NCI-H2107 (cell line): Measurements from ENCODE around the gene NTRK3.

Source experiments
- DNase-seq: peaks from one replicate; lab custom pipeline; 2025; lab: John Stamatoyannopoulos, UW

Gene NTRK3

DNA sequence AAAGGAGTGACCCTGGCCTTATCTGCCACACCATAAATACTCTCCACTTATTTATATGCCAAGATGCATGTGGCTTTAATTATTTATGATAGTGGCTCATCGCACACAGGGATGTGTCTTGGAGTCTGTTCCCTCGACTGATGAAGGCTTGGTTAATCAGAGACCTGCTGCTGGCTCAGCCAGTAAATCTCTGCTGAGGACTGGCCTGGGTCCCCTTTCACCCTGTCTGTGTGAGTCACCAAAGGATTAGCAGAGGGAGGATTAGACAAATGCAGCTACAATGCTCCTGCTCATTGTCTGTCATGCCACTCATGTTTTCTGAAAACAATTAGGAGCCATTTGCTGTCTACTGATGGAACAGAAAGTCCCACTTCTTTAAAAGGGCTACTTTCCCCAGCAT, 226.8 kb downstream of the NTRK3 start:
- no peak for DNase-seq

DNA sequence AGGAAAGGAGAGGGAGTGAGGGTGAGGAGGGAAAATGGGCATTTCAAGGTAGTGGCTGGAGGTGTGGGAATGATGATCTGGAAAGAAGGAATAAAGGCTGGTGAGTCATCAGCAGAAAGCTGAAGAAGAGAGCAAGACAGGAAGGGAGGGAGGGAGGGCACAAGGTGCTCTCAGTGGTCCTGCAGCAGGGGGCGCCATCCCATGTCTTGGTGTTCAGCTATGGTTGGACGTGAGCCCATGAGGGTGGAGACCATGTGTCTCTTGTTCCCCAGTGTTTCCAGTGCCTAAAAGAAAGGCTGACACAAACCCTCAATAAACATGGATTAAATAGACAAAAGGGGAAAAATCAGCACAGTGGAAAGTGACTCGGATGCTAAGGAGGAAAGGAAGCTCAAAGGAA, 228.5 kb downstream of the NTRK3 start:
- DNase-seq: no peak

DNA sequence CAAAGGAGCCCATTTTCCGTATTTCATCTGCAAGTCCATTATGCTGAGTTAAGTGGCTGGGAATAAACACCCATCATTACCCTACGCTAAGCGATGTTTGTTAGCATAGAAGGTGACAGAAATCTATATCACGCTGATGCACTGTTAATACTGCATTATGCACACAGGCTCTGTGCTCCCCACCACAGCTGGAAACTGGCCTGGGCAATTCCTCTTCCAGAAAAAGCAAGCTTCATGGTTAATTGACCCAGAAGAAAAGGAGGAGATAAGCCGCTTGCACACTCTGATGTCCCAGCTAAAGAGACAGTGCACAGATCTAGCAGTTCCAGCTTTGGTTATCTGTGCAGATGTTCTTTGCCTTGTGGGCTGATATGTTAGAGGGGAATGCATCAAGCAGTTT, 232.6 kb downstream of the NTRK3 start:
- DNase-seq: no peak

DNA sequence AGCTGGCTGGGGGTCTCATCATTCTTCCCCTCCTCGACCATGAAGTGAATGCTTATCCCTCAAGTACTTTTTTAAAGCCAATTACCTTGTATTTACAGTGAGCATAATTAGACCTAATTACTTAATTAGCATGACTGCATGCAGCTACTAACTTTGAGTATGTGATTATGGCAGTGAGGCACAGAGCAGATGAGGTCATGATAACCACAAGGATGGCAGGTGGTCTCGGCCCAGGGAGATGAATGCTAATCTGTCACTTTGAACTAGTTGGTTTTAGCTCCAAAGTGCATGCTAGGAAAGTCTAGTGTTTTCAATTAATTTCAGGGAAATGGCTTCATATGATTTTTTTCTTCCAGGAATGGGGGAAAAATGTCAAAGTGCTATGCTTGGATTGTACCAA, 233.8 kb downstream of the NTRK3 start:
- DNase-seq: no peak

DNA sequence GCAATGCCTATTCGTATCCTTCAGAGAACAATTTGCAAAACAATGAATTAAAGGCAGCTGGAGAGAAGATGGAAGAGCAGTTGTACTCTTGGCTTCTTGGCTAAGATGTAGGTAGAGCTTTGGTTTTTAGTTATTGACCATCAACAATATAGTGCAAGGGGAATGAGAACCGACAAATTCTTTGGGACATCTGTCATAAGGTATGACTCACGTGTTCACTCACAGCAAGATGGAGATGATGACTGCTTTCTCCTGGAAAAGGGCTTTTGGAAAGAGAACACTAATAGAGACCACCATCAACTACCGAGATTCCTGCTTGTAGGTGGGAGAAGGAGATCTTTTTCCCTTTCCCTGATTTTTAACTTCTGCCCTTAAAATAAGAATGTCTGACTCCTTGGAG, 234.9 kb downstream of the NTRK3 start:
- no peak for DNase-seq

DNA sequence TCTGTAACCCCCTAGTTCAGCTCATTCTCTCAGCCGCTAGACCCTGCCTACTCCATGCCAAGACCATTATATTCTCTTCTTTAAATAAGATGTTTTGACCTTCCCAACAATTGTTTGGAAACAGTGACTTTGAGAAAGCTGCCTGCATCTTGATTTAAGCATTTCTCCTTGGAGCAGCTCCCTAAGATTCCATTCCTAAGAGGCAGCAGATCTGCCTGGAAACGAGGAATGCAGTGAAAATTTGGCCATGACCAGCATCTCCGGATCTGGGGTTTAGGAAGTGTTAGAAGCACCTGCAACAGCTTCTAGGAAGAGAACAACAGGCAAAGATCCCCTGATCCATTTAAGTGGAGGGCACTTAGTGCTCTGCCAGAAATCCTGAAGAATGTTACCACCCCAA, 235.7 kb downstream of the NTRK3 start:
- no peak for DNase-seq

DNA sequence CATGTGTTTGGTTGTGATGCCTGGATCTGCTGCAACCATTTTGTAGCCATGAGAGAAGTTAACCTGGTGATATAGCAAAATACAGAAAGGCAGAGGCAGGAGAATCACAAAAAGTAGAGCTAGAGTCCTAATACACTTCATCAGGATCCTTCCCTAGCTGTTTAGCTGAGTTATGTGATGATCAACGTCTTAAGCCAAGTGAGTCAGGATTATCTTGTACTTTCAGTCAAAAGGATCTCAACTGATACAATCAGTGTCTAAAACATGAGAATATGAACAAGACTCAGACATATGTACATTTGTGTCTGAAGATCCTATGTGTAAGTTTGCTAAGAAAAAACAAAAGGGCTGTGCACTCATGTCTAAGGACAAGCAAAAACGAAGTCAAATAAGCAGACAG, 236.9 kb downstream of the NTRK3 start:
- no peak for DNase-seq

DNA sequence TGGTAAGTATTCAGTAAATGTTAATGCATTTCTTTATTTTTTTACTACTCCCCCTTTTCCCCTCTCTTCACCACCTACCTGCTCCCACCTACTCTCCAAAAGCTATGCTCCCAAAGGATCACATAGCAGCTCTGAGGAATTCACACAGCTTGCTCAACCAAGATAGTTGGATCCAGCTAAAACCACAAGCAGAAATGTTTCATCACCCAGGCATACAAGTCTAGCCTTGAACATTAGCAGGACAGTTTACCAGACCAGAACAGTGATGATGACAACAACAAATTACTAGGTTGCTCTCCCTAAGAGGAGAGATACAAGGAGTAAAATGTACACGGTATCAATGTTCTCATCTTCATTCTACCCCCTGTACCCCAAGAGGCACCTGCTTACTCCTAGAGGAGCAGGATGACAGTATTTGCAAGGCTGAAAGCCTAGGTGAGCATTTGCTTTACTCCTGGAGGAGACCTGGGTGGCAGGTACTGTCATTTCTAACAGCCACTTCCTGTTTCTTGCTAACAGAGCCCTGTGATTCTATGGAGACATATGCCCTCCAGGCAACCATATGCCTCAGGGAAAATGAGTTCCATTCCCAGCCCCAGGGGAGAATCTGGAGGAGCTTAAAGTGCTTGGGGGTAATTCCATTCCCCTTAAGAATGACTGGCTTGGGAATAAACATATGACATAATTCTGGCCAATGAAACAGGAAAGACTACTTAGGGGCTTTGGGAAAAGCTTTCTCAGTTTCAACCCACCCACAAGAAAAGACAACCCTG, 237.5 kb downstream of the NTRK3 start:
- no peak for DNase-seq

DNA sequence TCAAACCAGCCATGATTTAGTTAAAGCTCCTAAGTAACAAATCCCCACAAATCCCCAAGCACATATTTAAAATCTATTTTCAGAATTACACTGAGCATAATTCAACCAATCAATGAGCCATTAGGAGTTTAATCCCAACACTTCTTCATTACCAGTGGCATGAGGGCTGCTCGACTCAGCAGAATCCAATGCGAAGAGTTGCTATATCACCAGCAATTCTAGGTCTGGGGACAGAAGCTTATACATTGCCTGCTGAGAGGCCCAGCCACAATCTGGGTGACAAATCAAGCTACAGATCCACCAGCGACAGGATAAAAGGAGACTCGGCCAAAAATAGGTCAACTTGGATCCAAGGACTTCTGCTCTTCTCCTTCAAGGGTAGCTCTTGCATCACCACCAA, 238.8 kb downstream of the NTRK3 start:
- no peak for DNase-seq

DNA sequence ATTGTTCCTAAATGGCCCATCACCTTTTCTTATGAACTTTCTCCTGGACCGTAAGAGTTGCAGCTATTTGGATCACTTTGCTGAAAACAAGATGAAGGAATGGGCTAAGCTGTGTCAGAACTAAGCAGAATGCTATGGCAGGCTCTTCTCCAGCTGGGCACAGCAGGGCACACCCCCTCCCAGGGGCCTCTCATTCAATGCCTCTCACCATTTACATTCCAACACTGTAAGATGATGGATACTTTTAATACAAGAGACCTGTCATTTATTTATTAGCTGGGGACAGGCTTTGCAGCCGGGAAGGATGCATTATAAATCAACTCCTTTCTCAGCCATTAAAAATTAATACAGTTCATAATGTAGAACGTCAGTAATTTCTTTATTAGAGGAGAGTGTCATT, 240.1 kb downstream of the NTRK3 start:
- no peak for DNase-seq

DNA sequence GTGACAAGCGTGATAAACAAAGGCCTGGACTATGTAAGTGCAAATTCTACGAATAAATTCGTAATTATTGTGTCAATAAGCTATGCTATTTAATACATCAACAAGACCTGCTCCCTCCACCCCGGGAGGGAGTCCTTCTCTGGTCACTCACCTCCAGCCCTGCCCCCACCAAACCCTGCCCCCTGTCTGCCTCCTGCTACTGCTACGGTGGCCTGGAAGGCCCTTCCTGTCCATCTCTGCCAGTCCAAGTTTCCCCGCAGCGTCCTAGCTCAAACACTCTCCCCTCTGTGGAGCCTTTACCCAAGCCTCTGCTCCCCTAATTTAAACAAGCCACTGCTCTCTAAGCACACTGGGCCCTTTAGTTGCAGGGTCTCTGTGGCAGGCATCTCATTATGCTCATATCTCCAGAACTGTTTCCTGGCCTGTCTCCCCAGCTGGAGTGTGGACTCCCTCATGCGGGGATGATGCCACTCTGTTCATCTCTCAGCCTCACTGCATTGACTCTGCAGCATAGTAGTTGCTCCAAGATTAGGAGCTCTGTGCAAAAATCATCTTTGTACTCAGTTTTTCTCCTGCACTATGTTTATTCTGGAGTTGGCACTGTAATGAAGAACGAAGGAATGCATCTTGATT, 241.2 kb downstream of the NTRK3 start:
- DNase-seq: no peak

DNA sequence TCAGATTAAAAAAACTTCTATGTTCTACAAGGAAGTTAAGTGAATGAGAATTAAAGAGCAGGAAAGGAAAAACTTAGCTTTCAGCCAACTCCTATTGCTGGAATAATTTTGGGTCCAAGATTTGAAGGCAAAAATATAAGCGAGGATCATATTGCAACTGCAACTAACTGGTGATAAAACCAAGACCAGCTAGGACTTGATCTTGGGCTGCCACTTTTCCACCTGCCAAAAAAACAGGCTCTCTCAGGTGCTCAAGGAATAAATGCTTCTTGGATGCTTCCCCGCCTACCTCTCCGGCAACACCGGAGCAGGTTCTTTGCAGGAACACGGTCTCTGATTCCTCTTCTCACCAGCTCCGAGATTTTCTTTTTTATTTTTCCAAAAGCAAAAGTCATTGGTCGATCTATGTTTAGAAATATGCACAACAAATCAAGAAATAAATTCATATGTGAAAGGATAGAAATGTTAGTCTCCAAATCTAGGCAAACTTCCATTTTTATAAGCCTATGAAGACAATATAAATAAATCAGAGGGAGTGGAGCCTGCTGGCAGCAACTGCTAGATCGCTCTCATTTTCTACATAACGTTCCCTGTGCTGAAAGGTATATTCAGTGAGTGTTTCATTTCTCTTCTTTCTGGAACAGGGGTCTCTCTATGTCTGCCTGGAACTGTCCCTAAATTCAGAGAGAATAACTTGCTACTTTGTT, 241.9 kb downstream of the NTRK3 start:
- no peak for DNase-seq

DNA sequence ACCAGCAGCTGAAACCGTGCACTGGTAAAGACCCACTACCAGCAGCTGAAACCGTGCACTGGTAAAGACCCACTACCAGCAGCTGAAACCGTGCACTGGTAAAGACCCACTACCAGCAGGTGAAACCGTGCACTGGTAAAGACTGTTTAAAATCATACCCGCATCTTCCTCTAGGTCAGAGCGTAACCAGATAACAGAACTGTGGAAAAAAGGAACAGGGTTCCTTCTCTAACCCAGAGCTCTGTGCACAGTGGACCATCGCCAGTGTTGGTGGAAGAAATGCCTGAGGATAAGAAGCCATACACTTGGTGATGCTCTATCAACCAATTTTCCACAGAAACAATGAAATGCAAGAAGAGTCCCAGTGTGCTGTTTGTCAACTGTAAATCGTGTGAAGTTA, 243.4 kb downstream of the NTRK3 start:
- DNase-seq: no peak

DNA sequence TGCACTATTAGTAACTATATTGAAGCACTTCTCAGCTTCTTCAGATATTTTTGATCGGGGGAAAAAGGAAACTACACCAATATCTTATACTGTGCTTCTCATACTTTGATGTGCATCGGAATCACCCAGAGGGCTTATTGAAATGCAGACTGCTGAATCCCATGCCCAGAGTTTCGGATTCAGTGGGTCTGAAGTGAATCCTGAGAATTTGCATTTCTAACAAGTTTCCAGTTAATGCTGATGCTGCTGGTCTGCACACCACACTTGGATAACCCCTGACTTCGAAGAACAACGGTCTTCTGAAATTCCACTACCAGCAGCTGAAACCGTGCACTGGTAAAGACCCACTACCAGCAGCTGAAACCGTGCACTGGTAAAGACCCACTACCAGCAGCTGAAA, 243.9 kb downstream of the NTRK3 start:
- DNase-seq: no peak

DNA sequence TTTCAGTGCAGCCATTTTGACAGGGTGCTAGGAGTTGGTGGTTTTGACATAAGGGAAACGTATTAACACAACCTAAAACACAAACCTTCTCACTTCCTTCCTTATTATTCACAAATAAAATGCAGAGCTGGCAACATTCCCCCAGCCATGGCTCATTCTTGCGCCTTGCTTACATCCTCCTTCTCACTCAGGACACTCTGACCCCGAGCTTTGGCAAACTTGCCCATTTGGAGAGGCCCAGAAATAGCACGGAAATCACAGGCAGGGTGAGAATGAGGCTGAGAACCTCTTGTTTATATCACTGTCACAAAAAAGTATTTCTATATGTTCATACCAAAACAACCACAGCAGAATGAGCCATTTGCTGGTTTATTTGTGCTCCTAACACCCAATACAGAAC, 244.3 kb downstream of the NTRK3 start:
- DNase-seq: no peak

DNA sequence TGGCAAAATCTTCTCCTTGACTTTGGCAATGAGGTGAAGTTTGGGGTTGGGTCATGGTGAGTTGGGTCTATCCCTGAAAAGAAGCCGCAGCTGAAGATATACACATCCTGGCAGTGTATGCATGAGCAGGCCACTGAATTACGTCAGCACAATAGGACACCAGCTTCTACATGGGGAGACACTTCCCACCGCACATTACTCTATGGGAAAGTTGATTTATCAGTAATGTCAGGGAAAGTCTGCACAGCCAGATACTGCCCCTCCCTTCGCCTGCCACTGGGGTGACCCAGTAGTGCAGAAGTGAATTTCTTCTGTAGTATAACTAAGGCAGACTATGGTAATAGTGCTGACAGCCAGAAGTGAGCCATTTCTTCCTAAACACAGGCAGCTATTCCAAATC, 245.0 kb downstream of the NTRK3 start:
- no peak for DNase-seq

DNA sequence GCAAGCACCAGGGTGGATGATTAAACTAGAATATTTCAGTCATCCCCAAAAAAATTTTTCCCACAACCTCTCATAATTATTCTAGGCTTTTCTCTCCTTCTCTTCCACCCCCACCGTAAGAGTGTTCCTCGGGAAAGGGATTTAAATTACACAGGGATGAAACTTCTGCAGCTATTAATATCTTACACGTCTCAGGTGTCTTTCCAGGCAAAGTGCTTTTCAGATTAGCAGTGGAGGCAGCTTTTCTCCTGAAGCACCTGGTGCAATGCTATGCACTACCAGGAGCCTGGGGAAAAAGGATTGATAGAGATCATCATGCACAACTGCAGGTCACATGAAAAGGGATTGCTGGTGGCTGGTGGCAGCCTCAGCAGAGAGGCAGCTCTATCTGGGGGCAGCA, 250.4 kb downstream of the NTRK3 start:
- no peak for DNase-seq

DNA sequence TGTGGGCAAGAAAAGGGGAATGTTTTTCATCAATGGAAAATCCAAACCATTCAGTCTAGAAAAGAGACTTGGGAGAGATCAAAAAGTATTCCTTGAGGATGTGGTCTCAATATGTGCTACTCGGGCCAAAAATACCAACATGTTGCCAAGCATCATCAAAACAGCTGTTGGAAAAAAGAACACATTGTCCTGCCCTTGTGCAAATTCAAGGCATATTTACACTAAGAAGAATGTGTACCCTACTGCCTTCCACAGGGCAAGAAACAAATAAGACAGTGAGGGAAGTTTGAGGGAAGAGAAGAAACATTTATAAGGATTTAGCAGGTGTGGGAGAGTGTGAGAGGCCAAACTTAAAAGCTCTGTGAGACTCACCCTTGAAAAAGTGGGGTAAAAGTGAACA, 252.1 kb downstream of the NTRK3 start:
- DNase-seq: no peak

DNA sequence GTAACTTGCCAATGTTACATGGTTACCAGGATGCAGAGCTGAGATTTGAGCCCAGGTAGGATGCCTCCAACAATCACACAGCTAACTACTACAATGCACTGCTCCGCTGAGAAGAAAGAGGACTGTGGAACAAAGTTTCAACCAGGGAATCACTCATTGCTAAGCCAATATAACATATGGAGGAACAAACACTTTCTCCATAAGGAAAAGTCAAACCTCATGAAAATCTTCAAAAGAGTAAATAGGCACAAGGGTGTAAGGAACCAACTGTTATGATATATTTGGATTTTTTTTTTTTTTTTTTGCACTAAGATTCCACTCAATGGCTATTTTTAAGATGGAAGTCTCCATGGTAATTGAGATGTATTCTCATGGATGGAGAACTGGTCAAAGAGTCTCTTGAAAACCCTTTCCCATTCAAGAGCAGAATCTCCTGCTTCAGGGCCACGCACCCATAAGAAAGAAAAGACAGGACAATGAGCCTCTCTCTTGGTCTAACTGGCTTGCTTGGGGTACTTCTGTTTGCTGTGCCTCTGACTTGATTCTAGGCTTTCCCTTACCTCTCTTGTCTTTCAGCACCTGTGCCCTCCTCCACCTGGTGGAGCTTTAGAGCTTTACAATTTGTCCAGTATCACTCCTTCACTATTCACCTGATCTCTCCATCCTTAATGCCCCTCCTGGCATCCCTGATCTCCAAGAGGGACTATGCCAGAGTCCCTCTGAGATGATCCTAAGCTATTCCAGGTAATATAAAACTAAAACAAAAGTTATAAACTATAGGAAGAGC, 252.8 kb downstream of the NTRK3 start:
- DNase-seq: no peak

DNA sequence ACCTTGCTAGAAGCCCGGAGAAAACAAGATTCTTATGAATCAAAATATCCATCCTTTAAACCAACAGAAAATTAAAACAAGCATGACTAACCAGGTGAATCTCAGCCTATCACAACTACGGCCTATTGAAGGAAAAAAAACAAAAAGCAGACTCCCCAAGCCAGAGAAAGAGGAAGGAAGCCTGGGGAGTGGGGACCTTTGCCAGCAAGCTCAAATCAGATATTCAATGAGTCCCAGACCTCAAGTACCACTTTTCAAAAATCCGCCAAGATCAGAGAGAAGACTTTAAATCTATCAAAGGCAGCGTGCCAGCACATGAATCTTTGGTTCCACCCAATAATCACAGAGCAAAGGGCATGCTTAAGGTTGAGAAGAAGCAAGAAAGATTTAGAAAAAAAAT, 253.8 kb downstream of the NTRK3 start:
- no peak for DNase-seq

DNA sequence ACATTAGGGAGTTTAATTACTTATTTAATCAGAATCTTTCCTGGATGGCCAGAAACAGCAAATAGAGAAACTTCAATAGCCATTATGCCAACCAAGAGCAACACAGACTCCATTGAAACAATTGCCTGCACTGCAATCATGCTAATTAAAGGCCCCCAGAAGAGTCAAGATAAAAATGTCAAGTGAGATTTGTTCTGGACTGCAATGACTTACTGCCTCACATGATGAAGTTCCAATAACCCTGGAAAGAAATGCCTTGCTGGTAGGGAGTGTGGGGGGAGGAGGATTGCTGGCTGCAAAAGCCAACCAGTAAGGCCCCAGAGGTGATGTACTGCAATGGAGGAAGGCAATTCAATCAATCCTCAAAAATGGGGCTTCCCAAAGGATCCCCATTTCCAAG, 257.9 kb downstream of the NTRK3 start:
- no peak for DNase-seq

DNA sequence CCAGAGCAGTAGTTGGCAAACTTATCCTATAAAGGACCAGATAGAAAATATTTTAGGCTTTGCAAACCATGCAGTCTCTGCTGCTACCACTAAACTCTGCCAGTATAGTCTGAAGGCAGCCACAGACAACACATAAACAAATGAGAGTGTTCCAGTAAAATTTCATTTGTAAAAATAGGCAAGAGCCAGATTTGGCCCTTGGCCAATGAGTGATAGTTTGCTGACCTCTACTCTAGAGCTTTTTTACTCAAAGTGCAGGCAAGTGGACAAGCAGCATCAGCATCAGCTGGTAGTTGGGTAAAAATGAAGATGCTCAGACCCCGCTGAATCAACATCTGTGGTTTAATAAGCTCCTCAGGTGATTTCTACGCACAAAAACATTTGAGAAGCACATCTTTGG, 269.8 kb downstream of the NTRK3 start:
- DNase-seq: no peak

DNA sequence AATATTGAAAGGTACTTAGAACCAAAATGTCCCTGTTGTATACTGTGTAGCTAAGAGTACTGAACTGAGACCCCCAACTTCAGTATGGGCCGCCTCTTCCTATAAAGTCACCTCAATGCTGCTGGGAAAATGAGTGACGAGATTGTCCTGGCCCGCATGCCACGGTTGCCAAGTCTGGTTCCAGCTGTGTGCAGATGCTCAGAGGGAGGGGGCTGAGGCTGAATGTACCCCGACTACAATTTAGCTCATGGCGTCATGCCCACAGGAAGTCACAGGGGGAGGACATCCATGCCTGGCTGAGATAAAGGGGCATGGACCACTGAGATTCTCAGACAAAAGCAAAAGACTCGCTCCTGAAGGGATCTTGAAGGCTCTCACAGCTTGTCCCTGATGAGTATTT, 271.1 kb downstream of the NTRK3 start:
- DNase-seq: no peak
